Stimulated activated CD4-positive, alpha-beta T cell treated with anti-CD3 and anti-CD28 coated beads, Interleukin-12 subunit alpha, Interleukin-12 subunit beta, amount 100 ng/mL, for 4 hours (primary cell): Measurements from ENCODE around the gene KIF5C.
"Not testable (repeated sequence)": the region's sequence is repeated elsewhere in the genome, so short reads cannot be mapped to it uniquely, and the experiment has no call there.

ENCODE experiments used
- DNase-seq: peaks from one replicate; pipeline ENCODE4 v3.0.0-alpha.2; 2020

KIF5C gene

GRCh38 chr2:148967578-148967977 lies 92.6 kb downstream of the KIF5C start:
- no peak for DNase-seq

GRCh38 chr2:148968301-148968700 lies 93.3 kb downstream of the KIF5C start:
- DNase-seq = no peak

- no peak for DNase-seq
Measured at GRCh38 chr2:148968776-148969319, 93.8 kb downstream of the KIF5C start.

- no peak for DNase-seq
Measured at GRCh38 chr2:148969659-148970061, 94.6 kb downstream of the KIF5C start.

GRCh38 chr2:148970385-148970784 lies 95.4 kb downstream of the KIF5C start:
- DNase-seq = no peak

- no peak for DNase-seq
Measured at GRCh38 chr2:148971547-148971946, 96.5 kb downstream of the KIF5C start.

- no peak for DNase-seq
Measured at GRCh38 chr2:148974095-148974494, 99.1 kb downstream of the KIF5C start.

GRCh38 chr2:148978026-148978685 lies 103.1 kb downstream of the KIF5C start:
- DNase-seq = no peak

GRCh38 chr2:148978706-148979105 lies 103.7 kb downstream of the KIF5C start:
- no peak for DNase-seq

GRCh38 chr2:148979164-148979918 lies 104.3 kb downstream of the KIF5C start:
- no peak for DNase-seq

GRCh38 chr2:148979919-148980277 lies 104.9 kb downstream of the KIF5C start:
- no peak for DNase-seq

GRCh38 chr2:148980496-148980895 lies 105.5 kb downstream of the KIF5C start:
- DNase-seq = not testable (repeated sequence)

- DNase-seq = no peak
Measured at GRCh38 chr2:148981324-148981723, 106.3 kb downstream of the KIF5C start.

- DNase-seq = no peak
Measured at GRCh38 chr2:148981781-148982180, 106.8 kb downstream of the KIF5C start.

- no peak for DNase-seq
Measured at GRCh38 chr2:148982282-148982681, 107.3 kb downstream of the KIF5C start.

GRCh38 chr2:148983896-148984295 lies 108.9 kb downstream of the KIF5C start:
- DNase-seq = no peak

- no peak for DNase-seq
Measured at GRCh38 chr2:148984449-148984848, 109.4 kb downstream of the KIF5C start.

GRCh38 chr2:148987286-148987685 lies 112.3 kb downstream of the KIF5C start:
- no peak for DNase-seq

- no peak for DNase-seq
Measured at GRCh38 chr2:148988337-148988736, 113.3 kb downstream of the KIF5C start.

GRCh38 chr2:148989882-148990493 lies 115.0 kb downstream of the KIF5C start:
- peak; percentile 7 for DNase-seq

GRCh38 chr2:148990968-148991367 lies 115.9 kb downstream of the KIF5C start:
- no peak for DNase-seq

GRCh38 chr2:148992448-148992847 lies 117.4 kb downstream of the KIF5C start:
- no peak for DNase-seq

GRCh38 chr2:148993351-148993750 lies 118.3 kb downstream of the KIF5C start:
- no peak for DNase-seq

- DNase-seq = no peak
Measured at GRCh38 chr2:148994341-148994740, 119.3 kb downstream of the KIF5C start.
